Tibial artery (tissue), 4 donors: ENCODE data around the gene EEA1.

ENCODE experiments used
- DNase-seq, 2 donors: peaks; one replicate each; pipeline ENCODE4 v3.0.0-alpha.2; 2019
- H3K27ac ChIP-seq, 2 donors: fragments of 200-600 bp; sonication (generic) in 1 of 2; 1 replicate in 1 of 2; 2 replicates in 1 of 2; pipeline ENCODE4 v1.5.1; 2018 to 2019; ENCODE audit warnings: mild to moderate bottlenecking in 1 of 2
- H3K27me3 ChIP-seq, 2 donors: fragments of 200-600 bp; sonication (generic) in 1 of 2; one replicate each; pipeline versions ENCODE4 v1.5.1 to v1.6.0; 2016 to 2019
- H3K36me3 ChIP-seq, 3 donors: fragments of 200-600 bp; sonication (generic) in 2 of 3; one replicate each; pipeline ENCODE4 v1.5.1; 2016 to 2019; ENCODE audit warnings: mild to moderate bottlenecking in 2 of 3
- H3K4me1 ChIP-seq, 4 donors: fragments of 200-600 bp; sonication (generic) in 2 of 4; 1 replicate in 3 of 4; 2 replicates in 1 of 4; pipeline ENCODE4 v1.5.1; 2016 to 2019
- H3K4me3 ChIP-seq, 2 donors: fragments of 200-600 bp; sonication (generic) in 1 of 2; 1 replicate in 1 of 2; 2 replicates in 1 of 2; pipeline ENCODE4 v1.5.1; 2018 to 2019; ENCODE audit warnings: mild to moderate bottlenecking in 2 of 2
- H3K9me3 ChIP-seq, 3 donors: fragments of 200-600 bp; sonication (generic) in 1 of 3; one replicate each; pipeline ENCODE4 v1.5.1; 2016 to 2019
- intact Hi-C: fragments of 100-400 bp; cut with DNase I; formaldehyde crosslinking; loops from one replicate; pipeline ENCODE4 v1.15.0; 2023; ENCODE audit warnings: low total_unique reads
- TF ChIP-seq, protein P1 (sequence below), 2 experiments: fragments of 200-600 bp in 1 of 2; fragments of 450-650 bp in 1 of 2; IDR thresholded peaks; one replicate each; pipeline ENCODE4 v1.5.1; 2017 to 2019; ENCODE audit warnings: antibody characterized with exemption in 2 of 2, mild to moderate bottlenecking in 1 of 2, moderate library complexity in 1 of 2

Gene EEA1

GRCh38 chr12:92928962-92929915 is at the start of gene EEA1:
Gene EEA1, minus strand, starts transcription at chr12:92929295. Its CDS starts 229 bp downstream, at chr12:92929066.
- peak; percentile 96 to 98 for DNase-seq
- Histone ChIP-seq H3K4me3 (peak within 1 kb of the TSS; percentile 83 to 93), H3K27me3 (no peaks in the 10 kb centered on the region), H3K4me1 (peaks cover 0 to 43% (median 22%) of the 10 kb centered on the region in 4 donors), H3K27ac (peak within 1 kb of the TSS; percentile 97 to 100), H3K36me3 (no peaks in the 10 kb centered on the region), H3K9me3 (no peaks in the 10 kb centered on the region)
- intact Hi-C loops = no loop called here
- TF ChIP-seq, protein P1, sequence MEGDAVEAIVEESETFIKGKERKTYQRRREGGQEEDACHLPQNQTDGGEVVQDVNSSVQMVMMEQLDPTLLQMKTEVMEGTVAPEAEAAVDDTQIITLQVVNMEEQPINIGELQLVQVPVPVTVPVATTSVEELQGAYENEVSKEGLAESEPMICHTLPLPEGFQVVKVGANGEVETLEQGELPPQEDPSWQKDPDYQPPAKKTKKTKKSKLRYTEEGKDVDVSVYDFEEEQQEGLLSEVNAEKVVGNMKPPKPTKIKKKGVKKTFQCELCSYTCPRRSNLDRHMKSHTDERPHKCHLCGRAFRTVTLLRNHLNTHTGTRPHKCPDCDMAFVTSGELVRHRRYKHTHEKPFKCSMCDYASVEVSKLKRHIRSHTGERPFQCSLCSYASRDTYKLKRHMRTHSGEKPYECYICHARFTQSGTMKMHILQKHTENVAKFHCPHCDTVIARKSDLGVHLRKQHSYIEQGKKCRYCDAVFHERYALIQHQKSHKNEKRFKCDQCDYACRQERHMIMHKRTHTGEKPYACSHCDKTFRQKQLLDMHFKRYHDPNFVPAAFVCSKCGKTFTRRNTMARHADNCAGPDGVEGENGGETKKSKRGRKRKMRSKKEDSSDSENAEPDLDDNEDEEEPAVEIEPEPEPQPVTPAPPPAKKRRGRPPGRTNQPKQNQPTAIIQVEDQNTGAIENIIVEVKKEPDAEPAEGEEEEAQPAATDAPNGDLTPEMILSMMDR (IDR thresholded peaks at IDR 0.05) = peak; percentile 18 to 25

DNA sequence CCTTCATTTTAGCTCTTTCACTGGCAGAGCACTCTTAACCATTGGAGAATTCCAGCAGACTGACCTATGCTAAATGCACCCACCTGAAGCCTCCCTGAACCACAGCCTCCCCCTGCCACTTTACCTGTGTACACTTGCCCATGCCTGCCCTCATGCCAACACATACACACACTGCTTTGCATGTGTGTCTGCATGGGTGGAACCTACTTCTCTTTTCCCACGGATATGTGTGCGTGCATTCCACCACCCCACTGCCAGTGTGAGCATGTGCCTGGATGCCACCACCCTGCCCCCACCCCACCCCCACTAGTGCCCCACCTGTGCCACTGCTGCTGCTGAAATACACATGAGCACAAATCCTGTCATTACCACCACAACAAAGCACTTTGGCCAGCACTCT is 49.5 kb upstream of the EEA1 start:
- Histone ChIP-seq H3K27ac (no peak overlapping the region), H3K27me3 (no peaks in the 10 kb centered on the region), H3K4me1 (no peaks in the 10 kb centered on the region), H3K4me3 (no peak overlapping the region), H3K36me3 (no peaks in the 10 kb centered on the region), H3K9me3 (peaks cover 0 to 7% (median 0%) of the 10 kb centered on the region in 3 donors)
- DNase-seq = no peak
- TF ChIP-seq, protein P1 (IDR thresholded peaks at IDR 0.05) = no peak
- intact Hi-C loops = no loop called here

GRCh38 chr12:92977326-92977725 is 48.2 kb upstream of the EEA1 start:
- no peaks in the 10 kb centered on the region for H3K36me3 ChIP-seq
- TF ChIP-seq, protein P1 (IDR thresholded peaks at IDR 0.05) = no peak
- peaks cover 0 to 4% (median 1%) of the 10 kb centered on the region in 4 donors for H3K4me1 ChIP-seq
- H3K27me3 ChIP-seq = no peaks in the 10 kb centered on the region
- intact Hi-C loops = no loop called here
- H3K4me3 ChIP-seq = no peak overlapping the region
- no peak overlapping the region for H3K27ac ChIP-seq
- DNase-seq = no peak
- H3K9me3 ChIP-seq = peaks cover 0 to 7% (median 0%) of the 10 kb centered on the region in 3 donors

DNA sequence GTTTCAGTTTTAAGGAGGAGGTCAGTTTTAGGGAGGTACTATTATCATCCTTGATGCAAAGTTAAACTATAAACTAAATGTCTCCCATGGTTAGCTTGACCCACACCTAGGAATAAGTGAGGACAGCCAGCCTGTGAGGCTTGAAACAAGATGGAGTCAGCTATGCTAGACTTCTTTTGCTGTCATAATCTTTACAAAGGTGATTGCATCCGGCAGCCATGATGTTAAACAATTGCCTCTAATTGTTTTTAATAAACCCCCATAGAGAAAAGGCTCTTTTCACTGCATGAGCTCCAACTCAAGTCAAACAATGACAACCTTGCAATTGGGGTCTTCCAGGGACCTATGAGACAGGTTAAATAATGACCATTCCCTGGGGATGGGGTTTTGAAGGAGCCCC is 45.7 kb upstream of the EEA1 start:
- no peaks in the 10 kb centered on the region for H3K27me3 ChIP-seq
- TF ChIP-seq, protein P1 (IDR thresholded peaks at IDR 0.05) = no peak
- no peak overlapping the region for H3K27ac ChIP-seq
- peaks cover 0 to 7% (median 0%) of the 10 kb centered on the region in 3 donors for H3K9me3 ChIP-seq
- no peak overlapping the region for H3K4me3 ChIP-seq
- no peak for DNase-seq
- H3K4me1 ChIP-seq = peaks cover 0 to 23% (median 3%) of the 10 kb centered on the region in 4 donors
- intact Hi-C loops = no loop called here
- H3K36me3 ChIP-seq = no peaks in the 10 kb centered on the region

DNA sequence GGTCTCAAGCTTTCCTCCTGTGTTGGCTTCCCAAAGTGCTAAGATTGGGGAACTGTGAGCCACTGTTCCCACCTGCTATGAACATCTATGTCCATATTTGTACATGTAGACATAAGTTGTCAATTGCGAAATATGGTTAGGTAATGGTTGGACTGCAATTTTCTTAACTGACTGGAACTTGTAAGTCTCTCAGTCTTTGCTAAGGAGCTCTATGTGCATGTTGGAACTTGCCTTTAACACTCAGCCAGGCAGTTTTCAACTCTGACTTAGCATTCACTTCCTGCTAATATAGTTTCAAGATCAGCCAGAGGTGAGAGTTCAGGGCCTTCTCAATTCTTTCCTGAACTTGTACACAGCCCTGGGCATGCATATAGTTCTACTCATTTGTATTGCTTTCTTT is 44.5 kb upstream of the EEA1 start:
- no peaks in the 10 kb centered on the region for H3K27me3 ChIP-seq
- no peak overlapping the region for H3K27ac ChIP-seq
- H3K9me3 ChIP-seq = peaks cover 0 to 7% (median 0%) of the 10 kb centered on the region in 3 donors
- H3K36me3 ChIP-seq = no peaks in the 10 kb centered on the region
- TF ChIP-seq, protein P1 (IDR thresholded peaks at IDR 0.05) = no peak
- DNase-seq = no peak
- H3K4me1 ChIP-seq = peaks cover 0 to 23% (median 3%) of the 10 kb centered on the region in 4 donors
- no peak overlapping the region for H3K4me3 ChIP-seq
- intact Hi-C loops = no loop called here
